ENCODE measurements around the gene EMC9. TPM values are rescaled to one million over a fixed set of nuclear protein-coding genes. Genes with fewer than 3 reads are reported as not detected.

The EMC9 gene
- 26.7 and 38.1 TPM in 2 replicates for total RNA-seq (2014; rRNA removed; shearing (Covaris generic))

GRCh38 chr14:24141097-24141880 lies at the start of gene EMC9:
Gene EMC9, minus strand, starts transcription at chr14:24141591. Its CDS starts 287 bp downstream, at chr14:24141304.
- peak; percentile 99 for DNase-seq (ENCODE audit: low spot score)

GRCh38 chr14:24190416-24190815 lies 49.0 kb upstream of the EMC9 start:
- no peak for DNase-seq (ENCODE audit: low spot score)

DNA sequence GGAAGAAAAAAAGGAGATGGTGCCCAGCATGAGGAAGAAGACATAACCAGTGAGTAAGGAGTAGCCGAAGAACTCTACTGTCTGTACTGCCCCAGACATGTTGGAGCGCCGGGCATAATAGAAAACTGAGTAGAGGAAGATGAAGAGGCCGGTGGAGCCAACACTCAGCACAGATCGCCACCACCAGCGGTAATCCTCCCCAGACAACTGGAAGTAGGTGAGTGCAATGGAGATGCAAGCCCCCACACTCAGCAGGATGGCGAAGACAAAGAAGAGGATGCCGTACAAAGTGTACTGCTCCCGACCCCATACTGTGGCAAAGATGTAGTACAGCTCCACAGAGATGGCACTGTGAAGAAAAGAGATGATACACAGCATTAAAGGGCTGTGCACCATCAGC lies 48.1 kb upstream of the EMC9 start:
- DNase-seq (ENCODE audit: low spot score): no peak

DNA sequence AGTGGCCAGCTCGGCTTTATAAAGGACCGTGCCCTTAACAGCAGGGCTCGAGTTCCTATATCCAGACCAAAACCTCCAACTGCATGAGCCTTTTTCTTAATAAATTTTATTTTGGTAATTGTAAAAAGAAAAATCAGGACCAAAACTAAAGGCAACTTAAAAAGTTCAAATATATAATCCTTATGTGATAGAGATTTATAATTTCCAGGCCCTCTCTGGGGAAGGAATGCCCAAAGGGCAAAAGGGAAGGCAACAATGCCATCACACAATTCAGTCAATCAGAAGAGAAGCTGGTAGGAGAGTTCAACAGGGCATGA lies 47.6 kb upstream of the EMC9 start:
- no peak for DNase-seq (ENCODE audit: low spot score)

DNA sequence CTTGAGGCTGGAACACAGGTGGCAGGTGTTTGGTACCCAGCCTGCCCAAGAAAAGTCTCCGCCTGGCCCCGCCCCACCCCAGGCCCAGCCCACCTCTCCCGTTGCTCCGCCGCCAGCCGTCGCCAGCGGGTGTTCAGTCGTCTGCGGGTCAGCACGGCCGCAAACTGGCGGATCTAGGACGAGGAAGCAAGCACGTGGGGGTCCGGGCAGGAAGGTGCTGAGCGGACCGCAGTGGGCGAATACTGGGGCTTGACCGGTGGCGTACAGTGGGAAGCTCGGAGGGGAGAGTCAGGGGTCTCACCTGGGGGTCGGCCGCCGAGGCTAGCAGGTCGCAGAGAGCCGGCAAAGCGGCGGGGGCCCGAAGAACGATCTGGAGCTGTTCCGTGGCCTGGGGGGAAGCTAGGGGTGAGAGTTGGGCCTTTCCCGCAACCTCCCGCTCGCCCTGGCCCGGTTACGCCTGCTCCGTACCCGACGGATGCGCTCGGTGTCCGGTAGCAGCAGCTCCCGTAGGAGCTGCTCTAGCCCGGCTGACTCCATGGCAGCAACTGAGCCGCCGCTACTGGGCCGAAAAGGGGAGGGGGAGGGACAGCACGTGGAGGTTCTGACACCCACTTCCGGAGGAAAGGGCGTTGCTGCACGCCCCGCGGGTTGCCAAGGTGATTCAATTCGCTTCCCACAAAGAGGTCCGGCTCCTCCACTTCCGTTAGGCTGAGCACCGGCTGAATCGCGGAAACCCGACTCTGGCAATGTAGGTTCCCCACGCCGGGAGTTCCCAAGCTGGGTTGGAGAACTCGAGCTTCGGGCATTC lies 47.1 kb upstream of the EMC9 start, which contains the start of gene IPO4:
IPO4 (minus strand) TSS at position 566 of the 808 bp plus-strand sequence; CDS start at position 537, 29 bp downstream.
- peak; percentile 96 for DNase-seq (ENCODE audit: low spot score)

- no peak for DNase-seq (ENCODE audit: low spot score)
These were observed 46.1 kb upstream of the EMC9 start for GRCh38 chr14:24187539-24187915.

GRCh38 chr14:24186831-24187538 lies 45.6 kb upstream of the EMC9 start:
- no peak for DNase-seq (ENCODE audit: low spot score)

DNA sequence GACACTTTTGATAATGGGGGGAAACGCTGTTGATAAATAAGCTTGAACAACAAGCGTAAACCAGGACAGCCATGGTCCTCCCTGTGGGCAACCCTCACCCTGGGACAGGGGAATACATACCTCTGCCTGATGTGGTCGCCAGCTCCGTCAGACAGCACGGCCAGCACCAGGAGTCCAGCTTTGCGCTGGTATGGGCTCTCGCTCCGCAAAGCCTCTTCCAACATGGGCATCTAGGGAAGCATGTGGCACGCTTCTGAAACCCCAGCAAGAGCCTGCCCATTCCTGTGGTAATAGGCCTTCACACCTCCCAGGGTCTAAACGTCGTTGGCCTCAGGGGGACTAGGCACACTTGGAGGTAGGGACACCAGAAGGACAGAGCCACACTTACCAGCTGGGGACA lies 44.4 kb upstream of the EMC9 start:
- DNase-seq (ENCODE audit: low spot score): no peak

GRCh38 chr14:24185026-24185425 lies 43.6 kb upstream of the EMC9 start:
- DNase-seq (ENCODE audit: low spot score): no peak

DNA sequence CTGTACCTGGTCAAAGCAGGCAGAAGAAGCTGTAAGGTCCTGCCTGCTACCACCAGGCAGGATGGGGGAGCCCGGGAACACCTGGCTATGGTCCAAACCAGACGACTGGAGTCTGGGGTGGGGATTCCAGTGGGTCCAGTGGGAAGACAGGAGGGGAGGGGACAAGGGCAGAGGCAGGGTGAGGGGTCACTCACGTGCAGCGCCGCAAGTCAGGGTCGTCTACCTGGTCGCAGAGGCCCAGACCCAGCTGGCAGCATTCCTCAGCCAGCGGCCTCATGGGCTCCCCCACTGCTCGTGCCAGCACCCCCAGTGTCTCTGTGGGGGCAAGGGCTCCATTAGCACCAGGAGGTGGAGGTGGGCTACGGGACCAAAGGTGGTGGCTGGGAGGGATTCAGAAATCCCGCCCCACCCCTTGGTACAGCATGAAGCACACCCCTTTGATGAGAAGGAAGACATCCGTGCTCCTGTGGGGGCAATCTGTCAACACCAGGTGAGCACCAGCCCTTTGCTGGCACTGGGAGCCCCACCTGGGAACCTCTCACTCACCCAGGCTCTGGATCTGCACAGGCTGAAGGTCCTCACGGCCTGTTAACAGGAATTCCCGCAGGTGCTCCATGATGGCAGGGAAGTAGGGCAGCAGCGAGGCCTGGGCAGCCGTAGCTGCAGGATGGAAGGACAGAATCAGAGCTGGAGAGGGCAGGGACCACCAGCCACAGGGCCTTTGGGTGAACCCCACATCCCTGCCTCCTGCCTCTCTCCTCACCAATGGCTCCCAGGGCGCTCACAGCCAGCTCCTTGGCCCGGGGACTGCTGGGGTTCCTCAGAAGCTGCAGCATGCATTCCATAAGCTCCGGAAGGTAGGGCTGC lies 42.9 kb upstream of the EMC9 start:
- no peak for DNase-seq (ENCODE audit: low spot score)

- DNase-seq (ENCODE audit: low spot score): no peak
These were observed 41.7 kb upstream of the EMC9 start for GRCh38 chr14:24183014-24183481.

DNA sequence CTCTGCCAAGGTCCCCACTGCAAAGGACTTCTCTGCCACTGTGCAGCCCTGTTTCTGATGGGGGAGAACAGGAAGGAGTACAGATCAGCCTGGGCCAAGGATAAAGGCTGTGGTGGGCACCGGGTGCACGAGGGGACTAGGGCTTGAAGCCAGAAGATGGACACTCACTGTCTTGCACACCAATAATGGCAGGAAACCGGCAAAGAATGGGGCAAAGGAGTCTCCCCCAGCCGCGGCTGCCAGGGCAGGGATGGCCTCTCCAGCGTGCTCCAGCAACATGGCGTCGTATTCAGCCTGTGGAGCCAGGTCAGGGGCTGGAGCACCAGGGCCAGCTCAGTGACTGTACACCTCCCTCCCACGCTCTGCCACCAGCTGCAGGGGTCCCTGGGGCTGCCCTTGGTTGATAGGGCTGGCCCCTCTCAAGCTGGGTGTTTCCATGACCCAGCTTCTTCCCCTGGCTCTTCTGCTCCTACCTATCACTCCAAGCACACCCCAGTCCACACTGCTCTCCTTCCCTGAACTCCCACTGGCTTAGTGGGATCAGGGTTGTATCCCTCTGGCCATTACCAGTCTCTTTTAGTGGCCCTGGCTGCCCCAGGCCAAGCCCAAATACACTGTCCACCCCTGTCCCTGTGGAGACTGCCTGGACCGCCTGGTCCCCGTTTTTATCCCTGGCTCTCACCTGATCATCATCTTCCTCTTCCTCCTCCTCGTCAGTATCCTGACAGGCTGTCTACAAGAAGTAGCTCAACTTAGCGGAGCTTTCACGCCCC lies 40.9 kb upstream of the EMC9 start:
- no peak for DNase-seq (ENCODE audit: low spot score)

GRCh38 chr14:24181371-24182077 lies 40.1 kb upstream of the EMC9 start:
- no peak for DNase-seq (ENCODE audit: low spot score)

GRCh38 chr14:24179961-24180796 lies 38.8 kb upstream of the EMC9 start:
- DNase-seq (ENCODE audit: low spot score): peak; percentile 43

DNA sequence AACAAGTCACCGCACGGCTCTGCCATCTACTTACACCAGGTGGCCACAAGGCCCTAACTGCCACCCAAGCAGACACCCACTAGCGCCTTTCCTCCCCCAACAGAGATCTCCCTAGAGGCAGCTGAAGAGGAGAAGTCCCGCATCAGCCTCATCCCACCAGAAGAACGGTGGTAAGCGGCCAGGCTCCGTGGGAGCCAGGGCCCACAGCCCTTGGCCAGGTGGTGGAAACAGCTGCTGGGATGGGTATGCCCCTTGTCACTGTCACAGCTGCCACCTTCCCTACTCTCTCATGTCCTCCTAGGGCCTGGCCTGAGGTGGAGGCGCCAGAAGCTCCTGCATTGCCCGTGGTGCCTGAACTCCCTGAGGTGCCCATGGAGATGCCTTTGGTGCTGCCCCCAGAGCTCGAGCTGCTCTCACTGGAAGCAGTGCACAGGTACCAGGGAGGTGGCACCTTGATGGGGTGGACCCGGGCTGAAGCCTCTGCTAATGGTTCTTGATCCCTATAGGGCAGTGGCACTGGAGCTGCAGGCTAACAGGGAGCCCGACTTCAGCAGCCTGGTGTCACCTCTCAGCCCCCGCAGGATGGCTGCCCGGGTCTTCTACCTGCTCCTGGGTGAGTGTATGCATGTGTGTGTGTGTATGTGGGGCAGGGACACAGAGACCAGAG lies 38.0 kb upstream of the EMC9 start:
- no peak for DNase-seq (ENCODE audit: low spot score)

GRCh38 chr14:24178399-24179178 lies 37.2 kb upstream of the EMC9 start:
- no peak for DNase-seq (ENCODE audit: low spot score)

GRCh38 chr14:24177891-24178290 lies 36.5 kb upstream of the EMC9 start:
- DNase-seq (ENCODE audit: low spot score): no peak
